Lower lobe of right lung (tissue), 2 donors: ENCODE measurements around the gene BUD13. TPM values are rescaled to one million over a fixed set of nuclear protein-coding genes. Genes with fewer than 3 reads are reported as not detected.

Experiments used
- ATAC-seq, 2 donors: fragments of 200-7000 bp; cut with Tn5 transposase; one replicate each; pipeline ENCODE4 v1.9.1; 2020 to 2022; ENCODE audit warnings: mild to moderate bottlenecking in 2 of 2, moderate library complexity in 2 of 2
- DNase-seq: peaks from one replicate; pipeline ENCODE4 v3.0.0-alpha.2; 2020
- H3K27ac ChIP-seq: fragments of 200-600 bp; one replicate; pipeline ENCODE4 v1.8.0; 2022
- H3K27me3 ChIP-seq: fragments of 200-600 bp; one replicate; pipeline ENCODE4 v1.8.0; 2022; ENCODE audit warnings: low read depth
- H3K36me3 ChIP-seq: fragments of 200-600 bp; one replicate; pipeline ENCODE4 v1.8.0; 2022; ENCODE audit warnings: mild to moderate bottlenecking
- H3K4me1 ChIP-seq: fragments of 200-600 bp; one replicate; pipeline ENCODE4 v1.8.0; 2022
- H3K4me3 ChIP-seq: fragments of 200-600 bp; one replicate; pipeline ENCODE4 v1.8.0; 2022; ENCODE audit warnings: mild to moderate bottlenecking
- H3K9me3 ChIP-seq: fragments of 200-600 bp; one replicate; pipeline ENCODE4 v1.8.0; 2022
- intact Hi-C: fragments of 100-400 bp; cut with DNase I; formaldehyde crosslinking; loops from one replicate; pipeline ENCODE4 v1.11.0; 2022
- total RNA-seq: library from RNA; stranded (reverse); fragmentation: NEBNext Ultra II Directional; extraction: Animal tissue kit (Norgen Biotek cat#: 25700); gene quantifications from one replicate; pipeline ENCODE4 v1.2.1, GENCODE V29; 2021
- TF ChIP-seq, protein P1 (sequence below): fragments of 200-600 bp; IDR thresholded peaks from one replicate; pipeline ENCODE4 v1.8.0; 2022; ENCODE audit warnings: antibody characterized with exemption, mild to moderate bottlenecking
- donor health status: DM: no; HTN: yes; CAD: no; lungs with severe emphysema.

Gene BUD13
- total RNA-seq, 1 donor from 2014 or later: 15.8 TPM

DNA sequence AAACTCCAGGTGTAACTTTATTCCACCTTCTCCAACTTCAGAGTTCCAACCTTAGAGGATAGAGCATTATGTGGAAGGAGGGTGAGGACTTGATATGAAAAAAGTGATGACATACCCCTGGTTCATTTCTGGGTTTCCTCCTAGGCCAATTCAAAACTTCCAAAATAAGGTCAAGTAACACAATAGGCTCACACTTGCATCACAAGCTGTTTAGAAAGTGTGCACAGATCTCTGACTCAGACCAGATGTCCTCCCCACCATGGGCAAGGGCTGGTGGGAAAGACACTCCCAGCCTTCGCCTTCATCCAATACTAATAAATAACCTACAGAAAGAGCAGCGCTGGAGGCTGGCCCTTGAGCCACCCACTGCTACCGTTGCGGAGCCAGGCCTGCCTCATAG, 5.8 kb upstream of the BUD13 start:
- Histone ChIP-seq H3K36me3 (peaks cover 77% of the 10 kb centered on the region), H3K4me3 (no peak overlapping the region), H3K9me3 (no peaks in the 10 kb centered on the region), H3K4me1 (peaks cover 6% of the 10 kb centered on the region), H3K27me3 (no peaks in the 10 kb centered on the region), H3K27ac (no peak overlapping the region)
- ATAC-seq (no peak), DNase-seq (no peak)
- TF ChIP-seq, protein P1, sequence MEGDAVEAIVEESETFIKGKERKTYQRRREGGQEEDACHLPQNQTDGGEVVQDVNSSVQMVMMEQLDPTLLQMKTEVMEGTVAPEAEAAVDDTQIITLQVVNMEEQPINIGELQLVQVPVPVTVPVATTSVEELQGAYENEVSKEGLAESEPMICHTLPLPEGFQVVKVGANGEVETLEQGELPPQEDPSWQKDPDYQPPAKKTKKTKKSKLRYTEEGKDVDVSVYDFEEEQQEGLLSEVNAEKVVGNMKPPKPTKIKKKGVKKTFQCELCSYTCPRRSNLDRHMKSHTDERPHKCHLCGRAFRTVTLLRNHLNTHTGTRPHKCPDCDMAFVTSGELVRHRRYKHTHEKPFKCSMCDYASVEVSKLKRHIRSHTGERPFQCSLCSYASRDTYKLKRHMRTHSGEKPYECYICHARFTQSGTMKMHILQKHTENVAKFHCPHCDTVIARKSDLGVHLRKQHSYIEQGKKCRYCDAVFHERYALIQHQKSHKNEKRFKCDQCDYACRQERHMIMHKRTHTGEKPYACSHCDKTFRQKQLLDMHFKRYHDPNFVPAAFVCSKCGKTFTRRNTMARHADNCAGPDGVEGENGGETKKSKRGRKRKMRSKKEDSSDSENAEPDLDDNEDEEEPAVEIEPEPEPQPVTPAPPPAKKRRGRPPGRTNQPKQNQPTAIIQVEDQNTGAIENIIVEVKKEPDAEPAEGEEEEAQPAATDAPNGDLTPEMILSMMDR: no peak
- intact Hi-C loops: no loop called here

DNA sequence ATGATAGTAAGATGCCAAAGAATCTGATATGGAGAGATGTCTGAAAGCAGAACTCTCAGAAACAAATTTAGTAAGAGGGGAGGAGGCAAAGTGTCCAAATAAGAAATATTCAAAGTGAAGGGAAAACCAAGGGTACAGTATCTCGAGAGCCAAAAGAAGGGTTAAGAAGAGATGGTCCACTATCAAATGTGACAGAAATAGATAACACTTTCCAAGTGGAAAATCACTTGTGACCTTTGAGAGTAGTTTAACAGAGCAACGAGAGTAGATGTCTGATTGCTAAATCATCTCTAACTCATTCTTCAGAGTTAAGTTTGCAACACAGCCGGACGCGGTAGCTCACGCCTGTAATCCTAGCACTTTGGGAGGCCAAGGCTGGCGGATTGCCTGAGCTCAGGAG, 4.3 kb upstream of the BUD13 start:
- Histone ChIP-seq H3K9me3 (no peaks in the 10 kb centered on the region), H3K27ac (no peak overlapping the region), H3K4me1 (peaks cover 8% of the 10 kb centered on the region), H3K4me3 (no peak overlapping the region), H3K27me3 (no peaks in the 10 kb centered on the region), H3K36me3 (peaks cover 62% of the 10 kb centered on the region)
- DNase-seq (no peak), ATAC-seq (no peak)
- TF ChIP-seq, protein P1: no peak
- intact Hi-C loops: no loop called here

- Histone ChIP-seq H3K27me3 (no peaks in the 10 kb centered on the region), H3K36me3 (peaks cover 57% of the 10 kb centered on the region), H3K27ac (no peak overlapping the region), H3K4me1 (peaks cover 13% of the 10 kb centered on the region), H3K9me3 (no peaks in the 10 kb centered on the region), H3K4me3 (no peak overlapping the region)
- ATAC-seq: no peak
- no peak for DNase-seq
- TF ChIP-seq, protein P1: no peak
- intact Hi-C loops: no loop called here
These were observed 3.8 kb upstream of the BUD13 start for GRCh38 chr11:116776522-116776984.

DNA sequence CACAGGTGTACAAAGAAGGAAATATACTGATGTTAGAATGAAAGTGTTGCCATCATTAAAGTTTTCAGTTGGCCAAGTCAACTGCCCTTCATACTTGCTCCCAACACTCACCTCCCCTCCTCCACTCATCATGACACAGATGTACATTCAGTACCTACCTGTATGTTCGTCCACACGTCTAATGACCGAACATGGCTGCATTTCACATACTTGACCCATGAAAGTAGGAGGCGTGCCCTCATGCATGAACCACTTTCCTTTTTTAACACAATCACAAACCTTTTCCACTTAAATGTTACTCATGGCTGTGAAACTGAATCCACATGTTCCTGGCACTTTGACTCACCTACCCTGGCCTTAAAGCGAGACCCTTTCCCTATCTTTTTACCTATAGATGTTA, 3.2 kb upstream of the BUD13 start:
- Histone ChIP-seq H3K4me3 (no peak overlapping the region), H3K36me3 (peaks cover 51% of the 10 kb centered on the region), H3K4me1 (peaks cover 19% of the 10 kb centered on the region), H3K9me3 (no peaks in the 10 kb centered on the region), H3K27ac (no peak overlapping the region), H3K27me3 (no peaks in the 10 kb centered on the region)
- ATAC-seq (no peak), DNase-seq (no peak)
- intact Hi-C loops: no loop called here
- TF ChIP-seq, protein P1: no peak

GRCh38 chr11:116774661-116775060, 1.9 kb upstream of the BUD13 start:
- peaks cover 41% of the 10 kb centered on the region for H3K36me3 ChIP-seq
- TF ChIP-seq, protein P1: no peak
- peaks cover 24% of the 10 kb centered on the region for H3K4me1 ChIP-seq
- no peaks in the 10 kb centered on the region for H3K9me3 ChIP-seq
- DNase-seq (no peak), ATAC-seq (no peak)
- H3K4me3 ChIP-seq: no peak overlapping the region
- intact Hi-C loops: no loop called here
- H3K27ac ChIP-seq: no peak overlapping the region
- H3K27me3 ChIP-seq: no peaks in the 10 kb centered on the region
